Measurements from ENCODE around the gene ZFYVE28.

The ZFYVE28 gene

DNA sequence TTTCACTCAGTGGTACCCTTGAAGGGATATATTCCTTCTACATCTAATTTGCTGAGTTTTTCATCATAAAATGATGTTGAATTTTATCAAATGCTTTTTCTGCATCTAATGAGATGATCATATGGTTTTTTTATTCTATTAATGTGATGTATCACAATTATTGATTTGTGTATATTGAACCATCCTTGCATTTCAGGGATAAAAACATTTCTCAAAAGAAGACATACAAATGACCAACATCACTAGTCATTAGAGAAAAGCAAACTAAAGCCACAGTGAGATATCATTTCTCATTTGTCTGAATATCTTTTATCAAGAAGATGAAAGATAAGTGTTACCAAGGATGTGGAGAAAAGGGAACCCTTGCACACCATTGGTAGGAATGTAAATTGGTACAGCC lies 90.9 kb downstream of the ZFYVE28 start:
- no peak for DNase-seq

DNA sequence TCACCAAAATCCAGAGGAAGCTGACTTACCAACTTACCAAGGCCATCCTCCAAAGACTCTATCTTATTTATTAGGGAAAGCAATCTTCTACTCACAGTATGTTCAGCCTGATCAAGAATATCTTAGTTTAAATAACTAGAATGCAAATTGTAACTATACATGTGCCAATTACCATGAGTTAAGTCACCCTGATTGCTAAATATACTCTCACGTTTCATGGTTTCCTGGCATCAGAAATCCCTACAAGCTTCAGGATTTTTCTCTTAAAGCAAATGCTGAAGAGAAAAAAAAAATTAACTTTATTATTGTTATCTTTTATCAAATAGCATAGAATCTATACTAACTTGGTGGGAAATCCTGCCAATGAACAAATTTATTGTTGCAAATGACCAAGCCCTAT lies 93.6 kb downstream of the ZFYVE28 start:
- no peak for DNase-seq

DNA sequence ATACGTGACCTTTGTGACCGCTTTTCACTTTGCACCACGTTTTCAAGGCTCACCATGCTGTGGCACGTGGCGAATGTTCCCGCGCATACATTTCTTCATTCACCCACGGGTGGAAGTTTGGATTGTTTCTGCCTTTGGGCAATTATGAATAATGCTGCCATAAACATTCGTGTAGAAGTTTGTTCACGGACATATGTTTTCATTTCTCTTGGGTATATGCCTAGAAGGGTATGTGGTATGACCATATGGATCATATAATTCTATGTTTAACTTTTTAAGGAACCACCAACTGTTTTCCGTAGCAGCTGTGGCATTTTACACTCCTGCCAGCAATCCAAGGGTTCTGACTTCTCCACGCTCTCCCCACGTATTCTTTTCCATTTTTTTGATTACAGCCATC lies 95.6 kb downstream of the ZFYVE28 start:
- no peak for DNase-seq

DNA sequence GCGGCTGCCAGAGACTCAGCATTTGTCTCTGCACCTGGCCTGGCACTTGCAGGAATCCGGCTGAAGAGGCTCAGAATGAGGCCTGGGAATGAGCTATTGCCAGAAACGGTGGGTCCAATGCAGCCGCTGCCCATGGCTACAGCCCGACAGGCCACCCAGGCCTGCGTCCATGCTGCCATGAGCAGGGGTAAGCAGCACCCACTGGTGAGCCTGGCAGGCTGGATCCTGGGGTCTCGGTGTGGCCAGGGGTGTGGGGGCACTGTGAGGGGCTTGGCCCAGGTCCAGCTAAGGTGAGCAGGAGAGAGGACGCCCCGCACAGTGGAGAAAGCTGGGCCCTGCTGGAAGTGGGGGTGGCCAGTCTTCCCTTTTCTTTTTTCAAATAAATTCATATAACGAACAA lies 96.2 kb downstream of the ZFYVE28 start:
- no peak for DNase-seq

DNA sequence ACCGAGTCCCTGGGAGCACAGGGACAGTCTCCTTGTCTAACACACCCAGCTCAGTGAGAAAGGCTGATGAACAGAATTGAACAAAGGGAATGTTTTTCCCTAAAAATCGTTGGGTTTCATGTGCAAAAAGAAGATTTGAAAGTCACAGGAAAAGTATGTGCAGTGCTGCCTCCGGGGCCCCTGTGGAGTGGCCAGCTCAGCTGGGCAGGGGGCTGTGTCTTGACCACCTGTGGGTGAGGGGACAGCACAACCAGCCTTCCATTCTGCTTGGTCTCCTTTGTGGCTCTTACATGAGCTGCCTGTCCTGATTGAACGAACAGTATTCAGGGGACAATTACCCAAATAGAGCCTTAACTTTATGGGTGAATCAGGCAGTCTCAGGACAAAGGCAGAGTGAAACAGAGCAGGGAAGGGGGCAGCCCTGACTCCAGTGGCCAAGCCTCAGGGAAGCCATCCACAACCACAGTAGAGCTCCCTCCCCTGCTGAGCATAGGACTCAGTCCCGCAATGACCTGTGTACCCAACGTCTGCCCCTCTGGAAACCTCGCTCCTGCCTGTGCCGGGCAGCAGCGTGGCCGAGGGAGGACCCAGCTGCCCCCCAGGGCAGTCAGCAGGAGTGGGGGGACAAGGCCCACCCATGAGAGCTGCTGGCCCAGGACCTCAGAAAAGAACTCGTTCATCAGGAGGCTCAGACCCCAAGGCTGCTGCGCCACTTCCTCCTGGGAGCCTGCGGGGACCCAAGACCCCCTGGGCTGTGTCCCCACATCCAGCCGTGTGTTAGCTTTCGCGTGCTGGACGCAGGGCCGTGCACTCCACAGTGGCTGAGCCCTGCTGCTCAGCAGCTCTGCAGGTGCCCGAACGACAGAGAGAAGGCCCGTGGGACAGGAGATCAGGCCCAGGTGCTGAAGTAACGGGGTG lies 96.9 kb downstream of the ZFYVE28 start:
- no peak for DNase-seq

DNA sequence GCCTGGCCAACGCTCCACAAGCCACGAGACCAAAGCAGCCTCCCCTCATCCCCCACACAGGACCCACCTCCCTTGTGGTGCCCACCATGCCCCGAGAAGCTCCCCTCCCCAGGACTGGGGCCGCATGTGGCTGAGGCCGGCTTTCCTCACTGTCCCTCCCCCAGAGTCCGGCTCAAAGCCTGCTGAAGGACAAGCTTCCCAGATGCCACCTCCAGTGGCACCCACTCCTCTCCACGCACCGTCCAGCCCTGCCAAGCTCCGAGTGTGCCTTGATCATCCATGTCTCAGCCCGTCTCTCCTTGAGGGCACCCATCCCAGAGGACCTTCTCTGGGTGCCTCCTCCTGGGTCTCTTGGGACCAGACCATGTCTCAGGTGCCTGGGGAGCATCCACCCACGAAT lies 97.7 kb downstream of the ZFYVE28 start:
- no peak for DNase-seq

DNA sequence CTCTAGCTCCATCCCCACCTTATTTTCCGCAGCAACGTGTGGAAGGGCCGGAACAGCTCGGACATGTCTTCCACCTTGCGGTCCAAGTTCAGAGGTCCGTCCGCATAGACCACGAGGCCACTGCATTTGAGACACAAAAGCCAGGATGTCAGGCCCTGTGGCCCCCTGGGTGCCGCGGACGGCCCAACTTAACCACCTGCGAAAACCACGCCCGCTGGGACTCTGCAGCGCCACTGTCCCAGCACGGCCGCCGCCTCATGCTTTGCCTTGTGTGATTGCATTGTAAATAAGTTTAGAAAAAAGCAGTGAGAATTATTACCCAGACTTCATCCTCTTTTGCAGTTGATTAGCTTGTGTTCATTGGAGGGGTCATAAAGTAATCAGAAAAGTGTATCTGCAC lies 98.3 kb downstream of the ZFYVE28 start:
- no peak for DNase-seq

DNA sequence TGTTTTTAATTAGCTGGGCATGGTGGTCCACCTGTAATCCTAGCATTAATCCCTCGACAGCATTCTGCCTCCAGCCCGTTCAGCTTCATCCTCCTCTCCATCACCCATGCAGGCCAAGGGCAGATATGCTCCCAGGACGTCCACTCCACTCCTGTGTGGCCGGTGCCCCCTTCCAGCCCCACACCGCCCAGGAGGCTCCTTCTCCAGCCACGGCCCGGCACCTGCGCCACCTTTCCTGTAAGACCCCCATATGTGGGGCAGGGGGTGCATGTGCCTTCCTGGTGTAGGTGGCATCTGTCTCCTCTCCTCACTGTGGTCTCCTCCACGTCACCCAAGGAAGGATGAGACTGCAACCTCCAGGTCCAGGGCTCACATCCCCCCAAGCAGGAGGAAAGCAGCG lies 99.6 kb downstream of the ZFYVE28 start:
- DNase-seq = no peak

DNA sequence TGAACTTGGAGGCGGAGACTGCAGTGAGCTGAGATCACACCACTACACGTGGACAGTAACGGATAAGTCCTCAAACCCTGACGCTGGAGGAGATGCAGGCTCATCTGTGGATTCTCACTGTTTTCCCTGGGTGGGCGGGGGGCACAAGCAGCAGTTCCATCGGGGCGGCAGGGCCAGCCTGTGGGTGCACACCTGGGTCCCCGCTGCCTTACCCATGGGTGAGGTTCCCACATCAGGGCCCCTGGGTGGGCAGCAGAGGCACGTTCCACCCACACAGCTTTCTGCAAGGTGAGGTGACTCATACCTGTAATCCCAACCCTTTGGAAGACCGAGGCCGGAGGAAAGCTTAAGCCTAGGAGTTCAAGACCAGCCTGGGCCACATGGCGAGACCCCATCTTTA lies 100.0 kb downstream of the ZFYVE28 start:
- DNase-seq = no peak

DNA sequence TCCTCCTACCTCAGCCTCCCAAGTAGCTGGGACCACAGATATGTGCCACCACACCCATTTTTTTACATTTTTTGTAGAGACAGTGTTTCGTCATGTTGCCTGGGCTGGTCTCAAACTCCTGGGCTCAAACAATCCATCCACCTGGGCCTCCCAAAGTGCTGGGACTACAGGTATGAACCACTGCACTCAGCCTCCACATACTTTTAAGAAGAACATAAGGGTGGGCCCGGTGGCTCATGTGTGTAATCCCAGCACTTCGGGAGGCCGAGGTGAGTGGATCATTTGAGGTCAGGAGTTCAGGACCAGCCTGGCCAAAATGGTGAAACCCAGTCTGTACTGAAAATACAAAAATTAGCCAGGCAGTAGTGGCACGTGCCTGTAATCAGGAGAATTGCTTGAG lies 105.1 kb downstream of the ZFYVE28 start:
- DNase-seq = no peak

DNA sequence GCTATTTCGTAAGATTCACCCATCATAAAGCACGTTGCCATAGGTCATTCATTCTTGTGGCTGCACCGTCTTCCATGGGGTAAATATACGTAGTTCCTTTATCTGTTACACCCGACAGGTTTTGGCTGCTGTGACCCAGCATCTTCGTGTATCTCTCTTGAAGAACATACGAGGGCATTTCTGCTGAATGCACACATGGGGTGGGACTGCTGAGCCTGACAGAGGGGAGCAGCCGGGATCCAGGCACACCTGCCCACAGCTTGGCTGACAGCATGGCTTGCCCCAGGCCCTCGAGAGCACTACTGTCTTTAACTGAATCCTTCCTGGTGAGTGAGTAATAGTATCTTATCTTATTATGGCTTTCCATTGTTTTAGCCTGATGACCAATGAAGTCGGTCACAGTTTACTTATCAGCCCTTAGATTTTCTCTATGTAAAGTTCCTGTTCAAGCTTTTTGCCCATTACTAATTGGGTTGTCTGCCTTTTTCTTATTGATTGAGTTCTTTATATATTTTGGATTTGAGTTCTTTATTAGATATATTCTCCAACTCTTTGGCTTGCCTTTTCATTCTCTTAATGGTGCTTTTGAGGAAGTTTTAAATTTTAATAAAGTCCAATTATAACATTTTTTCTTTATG lies 111.6 kb downstream of the ZFYVE28 start:
- DNase-seq = no peak

DNA sequence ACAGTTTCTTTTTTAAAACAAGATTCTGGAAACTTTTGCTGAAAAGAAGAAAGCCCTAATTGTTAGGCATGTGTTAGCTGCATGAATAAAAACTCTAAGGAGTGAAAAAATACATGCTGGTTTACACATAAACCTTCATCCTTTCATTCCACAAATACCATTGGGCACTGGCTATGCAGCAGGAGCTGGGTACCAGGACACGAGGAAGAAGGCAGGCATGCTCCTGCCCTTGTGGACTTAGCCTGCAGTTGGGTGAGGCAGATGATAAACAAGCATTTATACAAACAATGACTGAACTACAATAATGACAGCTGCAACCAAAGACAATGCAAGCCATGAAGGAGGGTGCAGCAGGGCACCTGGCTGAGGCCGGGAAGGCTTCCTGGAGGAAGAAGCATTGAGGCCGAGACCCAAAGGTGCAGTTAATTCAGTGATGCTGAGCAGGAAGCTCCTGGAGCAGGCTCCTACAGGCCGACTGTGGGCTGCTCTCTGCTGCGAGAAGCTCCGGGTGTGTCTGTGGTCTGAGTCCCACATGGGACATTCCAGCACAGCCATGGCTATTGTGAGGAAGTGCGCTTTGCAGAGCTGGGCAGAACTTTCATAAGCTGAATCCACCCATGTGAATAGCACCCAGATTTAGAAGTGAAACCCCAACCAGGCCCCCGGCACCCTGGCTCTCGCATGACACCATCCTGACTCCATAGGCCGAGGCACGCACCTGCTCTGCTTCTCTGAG lies 112.5 kb downstream of the ZFYVE28 start:
- no peak for DNase-seq

DNA sequence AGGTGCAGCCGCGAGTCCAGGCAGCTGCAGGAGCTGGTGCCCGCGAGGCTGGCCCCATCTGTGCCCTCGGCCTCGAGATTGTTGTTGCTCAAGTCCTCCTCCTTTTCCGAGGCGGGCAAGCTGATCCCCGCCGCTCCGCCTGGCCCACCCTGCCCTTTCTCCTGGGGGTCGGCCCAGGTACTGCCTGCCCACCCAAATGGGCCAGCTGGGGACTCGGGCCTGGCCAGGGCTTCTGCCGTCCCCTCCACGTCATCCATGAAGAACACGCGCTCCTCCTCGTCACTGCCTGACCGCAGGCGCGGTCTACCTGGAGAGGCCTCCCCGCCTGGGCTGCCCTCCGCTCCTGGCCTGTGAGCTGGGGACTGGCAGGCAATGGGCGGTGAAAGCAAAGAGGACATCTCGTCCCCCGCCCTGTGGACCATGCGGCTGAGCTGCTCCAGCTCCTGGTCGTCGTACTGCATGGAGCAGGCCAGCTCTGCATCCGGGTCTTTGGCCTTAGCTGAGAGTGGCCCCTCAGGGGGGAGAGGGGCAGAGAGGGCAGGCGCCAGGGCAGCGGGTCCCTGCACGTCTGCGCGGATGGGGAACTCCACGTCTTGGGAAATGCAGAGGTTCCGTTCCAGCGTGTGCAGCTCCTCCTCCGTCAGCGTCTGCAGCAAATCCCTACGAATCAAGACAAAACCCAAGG lies 113.4 kb downstream of the ZFYVE28 start:
- DNase-seq = no peak

DNA sequence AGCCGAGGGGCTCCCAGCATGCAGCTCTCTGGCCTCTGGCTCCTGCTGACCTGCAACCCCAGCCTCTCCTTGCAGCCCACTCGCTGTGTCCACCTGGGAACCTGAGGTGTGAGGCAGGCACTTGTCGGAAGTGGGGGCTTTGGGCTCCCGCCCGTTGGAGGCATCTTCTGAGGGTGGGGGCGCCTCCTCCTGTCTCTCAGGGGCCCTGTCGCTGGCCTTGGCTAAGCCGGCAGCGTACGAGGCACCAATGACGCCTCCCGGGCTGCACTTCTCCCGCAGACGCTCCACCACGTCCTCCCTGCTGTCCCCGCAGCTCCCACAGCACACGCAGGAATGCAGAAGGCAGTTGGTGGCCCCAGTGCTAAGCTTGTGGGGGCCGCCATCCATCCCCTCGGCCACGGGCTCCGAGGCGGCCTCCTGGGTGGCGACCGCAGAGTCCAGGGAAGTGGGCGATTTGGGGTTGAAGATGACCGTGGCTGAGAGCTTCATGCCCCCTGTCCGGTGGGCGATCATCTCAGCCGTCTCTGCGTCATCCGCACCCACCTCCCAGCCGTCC lies 114.0 kb downstream of the ZFYVE28 start:
- DNase-seq = no peak

DNA sequence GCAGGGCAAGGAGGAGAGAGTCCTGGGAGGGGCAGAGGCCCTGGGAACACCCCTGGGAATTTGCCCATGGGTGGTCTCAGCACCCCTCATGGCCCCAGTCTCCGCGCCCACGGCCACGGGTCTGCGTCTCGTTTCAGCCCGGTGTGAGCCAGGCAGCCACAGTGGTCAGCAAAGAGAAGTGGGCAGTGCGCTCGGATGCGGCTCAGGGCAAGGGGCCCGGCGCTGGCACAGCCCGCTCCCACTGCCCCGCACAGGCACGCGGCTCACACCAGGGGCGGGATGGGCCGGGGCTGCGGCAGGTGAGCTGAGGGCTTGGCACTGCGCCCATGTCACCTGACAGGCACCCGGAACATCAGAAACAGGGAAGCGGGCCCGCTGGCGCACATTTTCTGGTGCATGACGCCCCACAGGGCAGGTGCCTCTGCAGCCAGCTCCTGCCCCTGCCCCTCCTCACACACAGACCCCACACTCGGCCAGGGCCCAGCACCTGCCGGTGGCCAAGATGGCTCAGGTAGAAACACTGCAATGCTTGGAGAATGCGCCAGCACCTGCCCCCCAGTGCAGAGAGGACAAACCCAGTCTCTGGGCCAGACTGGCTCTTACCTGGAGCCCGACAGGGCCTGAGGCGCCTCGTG lies 114.6 kb downstream of the ZFYVE28 start:
- no peak for DNase-seq

DNA sequence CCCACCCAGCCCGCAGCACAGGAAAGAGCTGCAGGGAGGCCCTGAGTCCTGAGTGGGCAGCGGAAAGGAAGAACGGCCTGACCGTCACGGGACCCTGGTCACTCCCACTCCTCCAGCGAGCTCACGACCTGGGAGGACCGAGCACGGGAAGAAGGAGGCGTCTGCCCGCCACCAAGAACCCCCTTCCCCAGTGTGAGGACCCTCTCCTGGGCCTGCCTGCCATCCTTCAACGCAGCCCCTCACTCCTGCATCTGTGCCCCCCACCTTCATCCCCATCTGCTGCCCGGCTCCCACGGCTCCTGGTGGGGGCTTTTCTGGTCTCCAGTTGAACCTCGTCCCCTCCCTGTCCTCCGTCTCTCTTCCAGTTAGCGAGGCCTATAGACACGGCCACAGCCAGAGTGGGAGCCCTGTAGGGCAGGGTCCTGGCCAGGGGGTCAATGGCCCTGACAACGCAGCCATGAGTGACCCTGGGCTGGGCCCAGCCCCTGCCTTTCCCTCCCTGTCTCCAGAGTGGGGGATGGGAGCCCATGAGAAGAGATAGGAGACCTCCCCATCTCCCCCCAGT lies 115.2 kb downstream of the ZFYVE28 start:
- no peak for DNase-seq

DNA sequence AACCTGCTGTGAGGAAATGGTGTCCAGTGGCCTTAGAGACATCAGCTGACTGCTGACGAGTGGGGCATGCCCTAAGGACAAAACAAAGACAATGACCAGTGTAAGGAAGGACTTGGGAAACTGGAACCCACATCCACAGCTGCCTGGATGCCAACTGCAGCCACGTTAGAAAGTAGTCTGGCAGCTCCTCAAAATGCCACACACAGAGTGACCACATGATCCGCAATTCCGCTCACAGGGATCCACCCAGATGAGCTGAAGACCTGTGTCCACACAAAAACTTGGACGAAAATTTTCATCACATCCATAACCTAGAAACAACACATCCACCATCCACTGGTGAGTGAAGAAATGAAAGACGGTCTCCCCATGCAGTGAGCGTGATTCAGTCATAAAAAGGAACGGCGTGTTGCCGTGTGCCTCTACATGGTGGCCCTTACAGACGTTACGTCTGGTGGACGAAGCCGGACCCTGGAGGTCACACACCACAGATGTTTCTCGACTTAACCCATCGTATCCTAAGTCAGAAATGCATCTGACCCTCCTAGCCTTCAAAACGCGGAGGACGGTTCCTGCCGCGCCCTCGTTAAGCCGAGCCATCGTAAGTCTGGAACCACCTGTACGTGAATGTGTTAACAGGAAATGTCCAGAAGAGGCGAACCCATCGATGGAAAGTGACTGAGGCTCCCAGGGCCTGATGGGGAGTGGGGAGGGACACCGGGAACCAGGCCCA lies 115.9 kb downstream of the ZFYVE28 start:
- no peak for DNase-seq

DNA sequence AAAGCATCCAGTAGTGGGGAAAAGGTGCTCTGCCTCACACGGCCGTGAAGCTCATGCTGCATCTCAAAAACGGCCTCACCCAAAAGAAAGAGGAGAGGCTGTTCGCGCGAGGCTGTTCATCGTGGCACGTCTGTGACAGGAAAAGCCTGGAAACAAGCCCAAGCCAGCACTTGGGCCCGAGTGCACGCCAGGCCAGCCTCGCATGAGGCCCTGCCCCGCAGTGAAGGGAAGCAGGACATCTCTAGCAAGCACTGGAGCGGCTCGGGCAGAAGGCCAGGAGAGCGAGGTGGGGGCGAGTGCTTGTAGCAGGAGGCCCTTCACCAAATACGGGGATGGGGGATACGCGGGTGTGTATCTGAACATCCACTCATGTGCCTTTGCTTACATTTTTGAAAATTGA lies 116.6 kb downstream of the ZFYVE28 start:
- DNase-seq = no peak

DNA sequence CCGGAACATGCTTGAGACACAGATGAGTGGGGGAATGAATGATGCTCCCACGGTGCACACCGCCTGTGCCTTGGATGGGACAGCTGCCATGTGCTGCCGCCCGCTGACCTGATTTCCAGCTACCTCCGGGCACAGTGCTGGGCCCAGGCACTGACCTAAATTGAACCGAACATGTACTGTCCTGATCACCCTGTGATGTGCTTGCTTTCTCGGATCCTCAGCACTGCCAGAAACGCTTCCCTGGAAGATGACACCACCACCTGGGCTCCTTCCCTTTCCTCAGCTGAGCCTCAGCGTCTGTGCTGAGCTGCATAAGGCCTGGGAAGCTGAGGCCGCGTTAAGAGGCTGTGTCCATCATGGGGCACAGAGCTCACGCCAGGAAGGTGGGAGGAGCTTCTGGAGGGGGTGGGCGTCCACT lies 117.2 kb downstream of the ZFYVE28 start:
- DNase-seq = no peak

DNA sequence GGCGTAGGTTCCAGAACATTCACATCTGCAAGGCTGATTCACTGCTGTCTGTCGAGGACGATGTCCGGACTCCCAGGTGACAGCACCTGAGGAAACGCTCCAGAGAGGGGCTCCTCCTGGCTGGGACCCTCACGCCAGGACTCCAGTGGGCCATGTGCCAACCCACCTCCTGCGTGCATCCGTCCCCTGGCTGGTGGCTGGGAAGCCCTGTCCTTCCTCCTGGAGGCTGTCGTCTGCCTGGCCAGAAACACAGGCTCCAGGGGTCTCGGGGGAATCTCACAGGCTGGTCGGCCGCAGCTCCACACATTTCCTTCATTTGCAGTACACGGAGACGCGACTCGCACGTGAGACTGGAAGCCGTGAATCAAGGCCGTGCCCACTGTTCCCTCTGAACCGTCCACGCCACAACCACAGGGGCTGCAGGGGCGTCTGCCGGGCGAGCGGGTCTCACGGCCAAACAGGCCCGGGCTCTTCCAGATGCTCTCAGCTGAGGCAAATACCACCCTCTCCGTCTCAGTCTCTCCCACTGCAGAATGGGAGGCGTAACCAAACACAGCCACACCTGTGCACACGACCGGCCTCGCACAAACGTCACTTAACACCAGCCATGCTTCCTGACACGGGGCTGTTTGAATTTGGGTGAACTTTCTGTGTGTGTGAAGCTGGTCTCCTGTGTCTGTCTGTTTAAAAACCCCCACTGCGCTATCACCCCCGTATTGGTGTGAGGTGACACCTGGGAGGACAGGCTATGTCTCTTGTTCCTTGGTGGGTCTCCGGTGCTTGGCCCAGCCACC lies 117.8 kb downstream of the ZFYVE28 start:
- no peak for DNase-seq
